ENCODE data around the gene PRPH.

GRCh38 chr12:49276304-49277290 lies 18.4 kb upstream of the PRPH start:
- TF ChIP-seq CTCF (conservative IDR thresholded peaks at IDR 0.05; ENCODE audit: low read depth, low read length) (no peak), EZH2 (IDR thresholded peaks at IDR 0.05; ENCODE audit: borderline replicate concordance, low read depth, low read length, poor library complexity, severe bottlenecking) (no peak)

Measured in A673 (cell line).